ENCODE measurements around the gene CALB2.
"Not testable (repeated sequence)": the region's sequence is repeated elsewhere in the genome, so short reads cannot be mapped to it uniquely, and the experiment has no call there.

CALB2 gene

DNA sequence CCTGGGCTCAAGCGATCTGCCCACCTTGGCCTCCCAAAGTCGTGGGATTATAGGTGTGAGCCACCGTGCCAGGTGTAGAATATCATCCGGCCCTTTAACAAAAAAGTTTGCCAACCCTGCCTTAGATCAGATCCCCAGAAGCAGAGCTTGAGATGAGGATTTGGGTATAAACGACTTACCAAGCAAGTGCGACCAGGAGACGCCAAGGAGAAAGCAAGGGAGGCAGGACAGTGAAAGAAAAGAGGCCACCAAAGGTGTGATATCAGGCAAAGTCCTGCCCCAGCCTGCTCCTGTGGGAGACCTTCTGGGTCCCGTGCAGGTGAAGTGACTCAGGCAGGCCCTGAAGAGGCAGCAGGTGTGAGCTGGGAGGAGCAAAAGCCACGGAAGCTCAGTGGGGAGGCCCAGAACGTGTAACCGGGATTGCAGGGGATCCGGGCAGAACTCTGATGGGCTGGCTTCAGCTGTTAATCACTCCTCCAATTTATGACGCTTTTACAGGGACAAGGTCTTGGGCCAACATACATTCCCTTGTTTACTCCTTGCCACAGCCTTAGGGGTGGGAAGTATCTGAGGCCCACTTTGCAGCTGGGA, 14.1 kb upstream of the CALB2 start:
- DNase-seq (ENCODE audit: insufficient read length, low spot score) (no peak), FAIRE-seq (no peak)
- TF ChIP-seq POLR2A (IDR thresholded peaks at IDR 0.05; ENCODE audit: low read depth, low read length) = no peak

DNA sequence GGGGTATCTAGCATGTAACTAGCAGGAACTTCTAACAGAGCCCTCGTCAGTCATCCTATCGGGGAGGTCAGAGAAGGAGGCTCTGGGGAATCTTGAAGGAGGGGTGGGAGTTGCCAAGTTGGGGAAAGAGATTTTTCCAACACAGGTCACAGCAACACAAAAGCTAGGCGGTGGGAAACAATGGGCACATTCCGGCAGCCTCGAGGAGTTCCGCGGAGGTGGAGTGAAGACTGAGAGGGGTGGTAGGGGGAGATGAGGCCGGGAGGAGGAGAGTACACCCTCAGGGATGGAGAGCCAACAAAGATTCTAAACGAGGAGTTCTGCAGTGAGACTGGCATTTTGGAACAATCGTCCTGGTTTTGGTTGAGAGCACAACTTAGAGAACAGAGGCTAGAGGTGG, 13.5 kb upstream of the CALB2 start:
- FAIRE-seq (no peak), DNase-seq (ENCODE audit: insufficient read length, low spot score) (no peak)
- no peak for TF ChIP-seq POLR2A (IDR thresholded peaks at IDR 0.05; ENCODE audit: low read depth, low read length)

DNA sequence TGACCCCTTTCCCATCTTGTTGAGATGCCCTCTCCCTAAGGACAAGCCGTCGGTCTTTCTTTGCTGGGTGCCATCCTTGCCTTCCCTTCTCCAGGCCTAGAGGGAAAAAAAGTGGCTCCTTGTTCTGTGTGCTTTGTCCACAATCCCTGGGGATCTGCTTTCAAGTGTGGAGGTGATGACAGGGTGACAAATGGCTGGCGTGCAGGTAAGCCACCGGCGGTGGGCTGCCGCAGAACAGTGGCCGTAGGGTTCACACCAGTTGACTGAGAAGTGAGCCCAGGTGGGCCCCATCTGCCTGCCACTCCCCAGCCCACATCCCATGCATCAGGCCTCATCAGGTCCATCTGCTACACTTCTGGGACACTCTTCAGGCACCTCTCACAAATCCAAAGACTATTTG, 11.4 kb upstream of the CALB2 start:
- DNase-seq (ENCODE audit: insufficient read length, low spot score) = no peak
- FAIRE-seq = no peak
- no peak for TF ChIP-seq POLR2A (IDR thresholded peaks at IDR 0.05; ENCODE audit: low read depth, low read length)

DNA sequence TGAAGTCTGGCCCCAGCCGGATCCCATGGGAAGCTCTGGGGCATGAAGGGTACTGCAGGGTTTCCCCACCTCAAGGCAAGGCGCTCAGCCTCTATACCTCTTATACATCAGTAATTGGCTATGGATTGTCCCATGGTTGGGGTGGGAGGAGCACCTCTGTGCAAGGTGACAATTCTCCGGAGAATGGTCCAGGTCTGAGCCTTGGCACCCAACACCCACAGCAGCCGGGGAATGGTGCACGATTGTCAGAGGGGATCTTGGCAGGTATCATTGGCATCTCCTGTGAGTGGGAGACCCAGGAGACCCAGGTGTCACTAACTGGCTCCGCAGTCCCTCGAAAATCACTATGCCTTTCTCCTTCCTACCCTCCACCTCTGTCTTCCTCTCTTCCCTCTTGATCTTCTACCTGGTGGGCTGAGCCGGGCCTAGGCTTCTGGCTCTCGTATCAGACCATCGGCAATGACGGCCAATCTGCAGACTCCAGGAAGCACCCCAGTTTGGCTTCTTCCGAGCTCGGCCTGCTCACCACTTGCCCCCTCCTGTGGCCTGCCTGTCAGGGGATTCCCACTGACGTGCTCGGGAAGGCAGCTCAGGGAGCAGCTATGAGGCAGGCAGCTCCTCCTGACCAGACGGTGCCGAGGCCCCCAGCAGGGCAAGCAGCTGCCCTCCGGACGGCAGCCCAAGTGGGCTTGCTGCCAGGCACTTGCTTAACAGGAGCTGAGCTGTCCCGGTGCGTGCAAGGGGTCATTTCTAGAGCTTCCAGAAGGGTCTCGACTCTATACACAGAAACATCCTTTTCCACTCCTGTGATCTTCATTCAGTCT, 10.0 kb upstream of the CALB2 start:
- TF ChIP-seq POLR2A (IDR thresholded peaks at IDR 0.05; ENCODE audit: low read depth, low read length) = no peak
- FAIRE-seq (no peak), DNase-seq (ENCODE audit: insufficient read length, low spot score) (no peak)

DNA sequence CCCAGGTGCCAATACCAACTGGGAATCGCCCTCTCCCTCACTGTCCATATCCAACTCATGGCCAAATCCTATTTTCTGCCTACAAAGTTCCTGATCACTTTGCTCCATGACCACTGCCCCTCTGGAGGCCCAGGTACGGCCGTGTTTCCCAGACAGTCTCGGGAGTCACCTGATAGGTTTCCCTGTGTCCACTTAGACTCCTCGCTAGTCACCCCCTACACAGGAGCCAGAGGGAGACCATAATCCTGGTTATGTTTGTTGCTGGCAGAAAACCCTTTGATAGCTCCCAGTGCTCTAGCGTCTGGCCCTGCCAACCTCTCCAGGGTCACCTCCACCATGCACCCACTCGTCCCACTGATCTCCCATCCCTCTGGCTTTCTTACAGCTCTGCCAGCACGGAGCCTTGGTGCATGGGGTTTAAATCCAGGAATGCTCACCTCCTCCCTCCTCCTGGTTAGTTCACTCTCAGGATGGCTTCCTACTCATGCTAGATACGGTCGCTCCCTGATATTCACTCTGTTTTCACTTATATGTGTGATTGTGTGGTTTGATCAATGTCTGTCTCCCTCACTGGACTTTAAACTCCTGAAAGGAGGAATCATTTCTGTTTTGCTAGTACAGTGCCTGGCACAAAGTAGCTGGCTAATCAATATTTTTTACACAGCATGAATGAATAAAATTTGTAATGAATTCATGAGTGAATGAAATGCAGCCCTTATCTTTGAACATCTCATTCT, 7.5 kb upstream of the CALB2 start:
- DNase-seq (ENCODE audit: insufficient read length, low spot score) (no peak), FAIRE-seq (no peak)
- no peak for TF ChIP-seq POLR2A (IDR thresholded peaks at IDR 0.05; ENCODE audit: low read depth, low read length)

DNA sequence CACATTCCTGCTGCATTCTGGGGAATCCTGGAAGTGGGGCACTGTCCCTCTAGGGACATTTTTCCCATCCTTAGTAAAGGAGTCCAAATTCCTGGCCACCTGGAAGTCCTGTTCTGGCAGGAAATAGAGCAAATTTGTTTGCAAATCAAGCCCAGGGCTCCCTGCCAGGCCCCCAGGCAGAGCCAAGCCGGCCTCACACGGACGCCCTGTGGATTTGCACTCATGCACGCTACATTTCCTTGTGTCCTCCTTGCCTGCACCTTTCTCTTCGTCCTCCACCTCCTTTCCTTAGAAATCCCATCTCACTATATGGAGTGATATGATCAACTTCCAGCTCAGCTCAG, 7.0 kb upstream of the CALB2 start:
- no peak for TF ChIP-seq POLR2A (IDR thresholded peaks at IDR 0.05; ENCODE audit: low read depth, low read length)
- DNase-seq (ENCODE audit: insufficient read length, low spot score) = no peak
- no peak for FAIRE-seq

DNA sequence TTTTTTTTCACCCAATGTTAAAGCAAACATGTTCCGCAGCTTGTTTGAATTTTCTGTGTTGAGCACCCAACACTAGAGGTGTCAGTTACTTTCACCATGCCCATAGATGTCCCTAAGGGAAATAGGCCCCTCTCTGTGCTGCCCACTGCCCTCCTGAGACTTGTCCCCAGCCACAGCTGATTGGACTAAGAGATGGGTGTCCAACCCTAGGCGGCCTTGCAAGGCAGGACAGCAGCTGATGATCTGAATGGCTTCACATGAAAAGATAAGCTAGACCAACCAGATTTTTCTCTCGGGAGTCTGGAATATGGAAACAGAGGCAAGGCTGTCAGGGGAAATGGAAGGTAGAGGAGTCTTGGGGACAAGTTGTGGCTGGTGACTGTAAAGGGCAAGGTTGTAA, 6.1 kb upstream of the CALB2 start:
- FAIRE-seq = no peak

DNA sequence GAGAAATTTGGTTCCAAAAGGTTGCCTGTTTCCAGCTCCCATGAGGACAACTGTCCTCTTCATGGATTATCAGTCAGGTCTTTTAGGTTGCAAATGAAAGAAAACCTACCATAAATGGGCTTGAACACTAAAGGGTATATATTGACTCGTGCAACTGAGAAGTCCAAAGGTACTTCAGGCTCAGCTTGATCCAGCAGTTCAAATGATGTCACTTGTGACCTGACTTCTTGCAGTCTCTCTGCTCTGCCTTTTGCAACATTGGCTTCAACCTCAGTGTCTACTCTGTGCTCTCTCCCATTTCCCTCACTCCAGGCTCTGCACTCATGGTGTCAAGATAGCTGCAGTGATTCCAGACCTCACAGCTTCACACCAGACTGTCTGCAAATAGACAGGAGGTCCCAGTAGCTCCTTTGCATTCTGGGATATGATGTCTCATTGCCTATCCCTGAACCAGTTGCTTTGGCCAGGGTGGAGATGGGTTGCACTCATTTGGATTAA, 5.5 kb upstream of the CALB2 start:
- FAIRE-seq = no peak
- no peak for DNase-seq (ENCODE audit: insufficient read length, low spot score)
- no peak for TF ChIP-seq POLR2A (IDR thresholded peaks at IDR 0.05; ENCODE audit: low read depth, low read length)

More for the DNA sequence above, 6.1 kb upstream of the CALB2 start:
- no peak for TF ChIP-seq POLR2A (IDR thresholded peaks at IDR 0.05; ENCODE audit: low read depth, low read length)
- no peak for DNase-seq (ENCODE audit: insufficient read length, low spot score)

DNA sequence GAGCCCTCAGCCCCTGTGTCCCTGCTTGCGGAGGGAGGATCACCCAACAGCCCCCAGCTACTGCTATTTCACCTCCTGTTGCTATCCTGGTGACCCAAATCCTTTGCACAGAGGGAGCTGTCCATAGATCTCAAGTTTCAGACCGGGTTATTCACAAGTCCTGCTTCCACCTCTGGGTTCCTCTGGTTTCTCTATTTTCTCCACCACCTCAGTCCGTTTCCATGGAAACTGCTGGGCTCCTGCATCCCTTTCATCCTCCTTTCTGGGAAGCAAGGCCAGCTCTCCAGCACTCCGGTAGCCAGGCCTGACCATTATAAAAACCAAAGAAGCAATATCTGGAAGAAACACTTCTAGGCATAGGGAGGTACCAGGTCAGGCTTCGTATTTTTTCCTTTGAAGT, 4.8 kb upstream of the CALB2 start:
- no peak for TF ChIP-seq POLR2A (IDR thresholded peaks at IDR 0.05; ENCODE audit: low read depth, low read length)
- DNase-seq (ENCODE audit: insufficient read length, low spot score) (no peak), FAIRE-seq (no peak)

DNA sequence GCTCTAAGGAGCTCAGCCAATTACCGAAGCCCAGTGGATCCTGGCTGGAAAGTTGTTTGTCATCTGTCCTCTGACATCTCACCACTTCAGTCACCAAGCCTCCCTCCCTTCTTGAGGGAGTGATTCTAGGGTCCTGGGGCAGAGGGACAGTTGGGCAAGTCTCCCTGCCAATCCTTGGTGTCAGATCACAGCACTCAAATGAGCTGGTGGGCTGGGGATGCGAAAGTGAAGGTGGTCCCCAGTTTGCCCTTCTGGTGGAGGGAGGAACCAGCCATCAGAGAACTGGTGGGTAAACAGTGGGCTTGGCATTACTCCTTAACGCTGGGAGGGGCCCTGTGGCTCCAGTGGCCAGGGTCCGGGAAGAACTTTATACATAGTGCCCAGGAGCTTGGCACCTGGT, 4.4 kb upstream of the CALB2 start:
- TF ChIP-seq POLR2A (IDR thresholded peaks at IDR 0.05; ENCODE audit: low read depth, low read length) = no peak
- no peak for DNase-seq (ENCODE audit: insufficient read length, low spot score)
- FAIRE-seq = no peak

DNA sequence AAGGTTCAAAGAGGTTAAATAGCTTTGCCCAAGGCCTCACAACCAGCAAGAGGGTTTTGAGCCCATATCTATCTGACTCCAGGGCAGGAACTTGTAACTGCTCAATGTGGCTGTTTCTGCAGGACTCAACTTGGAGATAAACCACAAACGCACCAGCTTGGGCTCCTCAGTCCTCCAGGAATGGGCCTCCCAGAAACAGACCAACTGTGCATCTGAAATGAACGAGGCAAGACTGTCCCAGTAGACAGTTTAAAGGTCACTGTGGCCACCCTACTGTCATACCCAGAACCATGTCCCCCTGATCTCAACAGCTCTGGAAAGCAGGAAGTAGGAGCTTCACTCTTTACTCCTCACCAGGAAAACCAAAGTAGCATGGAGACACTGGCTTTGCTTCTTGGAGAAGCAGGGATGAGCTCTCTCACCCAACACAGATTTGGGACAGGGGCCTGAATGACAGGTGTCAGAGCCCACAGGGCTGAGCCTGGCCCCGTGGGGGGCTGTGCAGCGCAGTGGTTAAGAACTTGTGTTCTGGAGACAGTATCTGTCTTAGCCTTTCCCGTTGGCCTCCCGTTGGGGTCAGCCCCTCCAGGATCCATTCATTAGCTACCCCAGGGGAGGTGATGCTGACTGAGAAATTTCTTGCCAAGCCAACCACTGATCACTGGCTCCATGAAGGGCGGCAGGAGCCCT, 2.3 kb upstream of the CALB2 start:
- FAIRE-seq (no peak), DNase-seq (ENCODE audit: insufficient read length, low spot score) (no peak)
- no peak for TF ChIP-seq POLR2A (IDR thresholded peaks at IDR 0.05; ENCODE audit: low read depth, low read length)

DNA sequence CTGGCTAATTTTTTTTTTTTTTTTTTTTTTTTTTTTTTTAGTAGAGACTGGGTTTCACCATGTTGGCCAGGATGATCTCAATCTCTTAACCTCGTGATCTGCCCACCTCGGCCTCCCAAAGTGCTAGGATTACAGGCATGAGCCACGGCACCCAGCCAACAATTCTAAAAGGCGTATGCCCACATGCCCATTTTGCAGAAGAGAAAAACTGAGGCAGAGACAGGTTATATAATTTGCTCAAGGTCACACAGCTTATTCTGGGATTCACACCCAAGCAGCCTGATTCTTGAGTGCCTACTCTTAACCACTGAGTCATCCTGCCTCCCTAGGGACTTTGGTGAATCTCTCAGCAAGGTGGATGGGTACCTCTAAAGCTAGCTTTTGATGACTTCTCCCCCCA, 1.6 kb upstream of the CALB2 start:
- not testable (repeated sequence) for FAIRE-seq; DNase-seq (ENCODE audit: insufficient read length, low spot score)

DNA sequence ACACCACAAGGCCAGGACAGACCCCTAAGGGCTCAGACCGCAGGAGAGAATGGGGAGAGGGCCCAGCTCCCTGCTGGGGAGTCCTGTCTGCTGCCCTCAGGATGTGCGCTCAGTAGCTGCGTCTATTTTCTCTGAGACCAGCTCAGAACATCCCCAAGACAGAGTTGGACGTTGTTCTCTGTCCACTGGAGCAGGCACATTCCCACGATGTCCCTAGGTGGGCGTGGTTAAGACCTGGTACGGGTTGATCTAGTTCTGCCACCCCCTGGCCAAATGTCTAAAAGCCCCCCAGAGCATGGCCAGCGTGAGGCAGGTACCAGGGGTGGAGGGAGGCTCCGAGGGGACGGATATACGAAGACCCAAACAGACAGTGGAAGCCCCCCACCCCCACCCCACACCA, 842 bp upstream of the CALB2 start:
- no peak for FAIRE-seq
- no peak for TF ChIP-seq POLR2A (IDR thresholded peaks at IDR 0.05; ENCODE audit: low read depth, low read length)
- DNase-seq (ENCODE audit: insufficient read length, low spot score) = no peak

DNA sequence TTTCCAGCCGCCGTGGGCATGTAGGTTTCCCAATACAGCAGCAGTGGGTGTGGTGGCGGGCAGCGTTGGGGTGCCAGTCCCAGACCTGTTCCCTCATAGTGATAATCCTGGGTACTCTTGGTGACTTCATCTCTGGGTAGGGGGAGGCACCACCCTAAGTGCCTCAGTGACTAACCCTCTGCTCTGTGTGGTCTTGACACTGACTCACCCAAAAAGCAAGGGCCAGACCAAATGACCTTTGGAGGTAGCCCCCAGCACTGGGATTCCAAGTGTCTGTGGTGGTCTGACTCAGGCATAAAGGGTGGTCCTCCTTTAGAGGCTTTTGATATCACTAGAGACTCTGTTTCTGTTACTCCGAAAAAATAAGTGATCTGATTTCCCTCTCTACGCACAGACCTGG, 908 bp downstream of the CALB2 start:
- DNase-seq (ENCODE audit: insufficient read length, low spot score) = no peak
- FAIRE-seq = no peak
- TF ChIP-seq POLR2A (IDR thresholded peaks at IDR 0.05; ENCODE audit: low read depth, low read length) = no peak

Measured in H54 (cell line).